SKM-1 treated with dmso at 0.1 percent for 144 hours (cell line): ENCODE results near the gene AQP2.

Experiments
- DNase-seq: peaks from one replicate; lab custom pipeline; 2025; ENCODE audit not compliant: unreplicated experiment; lab: John Stamatoyannopoulos, UW

Gene AQP2

GRCh38 chr12:49920241-49920914 is 30.2 kb upstream of the AQP2 start:
- DNase-seq, result no peak

DNA sequence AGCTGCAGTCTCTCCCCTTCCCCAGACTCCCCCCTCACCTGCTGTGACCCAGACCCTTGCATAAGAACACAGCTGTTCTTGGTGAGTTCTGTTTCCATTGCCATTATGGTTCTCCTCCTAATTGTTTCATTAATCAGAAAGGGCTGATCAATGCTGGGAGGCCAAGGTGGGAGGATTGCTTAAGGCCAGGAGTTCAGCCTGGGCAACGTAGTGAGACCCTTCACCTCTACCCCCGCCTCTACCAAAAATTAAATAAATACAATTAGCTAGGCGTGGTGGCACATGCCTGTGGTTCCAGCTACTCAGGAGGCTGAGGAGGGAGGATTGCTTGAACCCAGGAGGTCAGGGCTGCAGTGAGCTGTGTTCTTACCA is 29.6 kb upstream of the AQP2 start:
- no peak for DNase-seq

- no peak for DNase-seq
Measured at GRCh38 chr12:49921299-49921698, 29.2 kb upstream of the AQP2 start.

GRCh38 chr12:49921936-49922335 is 28.6 kb upstream of the AQP2 start:
- no peak for DNase-seq

DNA sequence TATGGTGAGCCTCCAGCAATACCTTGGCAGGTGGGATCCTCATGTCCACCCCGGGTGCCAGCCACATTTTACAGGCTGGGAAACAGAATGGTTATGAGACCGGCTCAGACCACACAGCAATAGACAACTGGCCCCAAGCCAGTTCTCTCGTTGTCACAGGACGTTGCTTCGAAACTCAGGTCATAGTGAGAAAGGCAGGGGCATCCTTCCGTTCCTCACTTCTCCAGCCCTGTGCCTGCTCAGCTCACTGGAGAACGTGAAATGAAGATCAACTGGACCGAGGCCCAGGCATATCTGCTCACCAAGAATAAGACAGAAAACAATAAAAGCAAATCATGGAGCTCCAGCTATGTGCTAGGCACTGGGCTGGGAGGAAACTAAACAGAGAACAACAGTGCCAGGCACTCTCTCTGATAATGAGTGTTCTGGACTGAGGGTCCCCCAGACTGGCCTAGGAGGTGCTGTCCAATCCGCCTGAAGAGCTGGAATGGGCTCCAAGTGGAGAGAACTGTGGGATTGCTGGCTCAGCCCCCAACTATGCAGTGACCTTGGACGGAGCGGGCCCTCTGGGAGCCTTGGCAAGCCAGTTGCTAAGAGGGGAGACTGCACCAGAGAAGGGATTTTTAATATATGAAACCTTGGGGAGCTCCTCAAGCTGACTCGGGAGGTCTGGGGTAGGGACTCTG is 28.0 kb upstream of the AQP2 start:
- no peak for DNase-seq

- no peak for DNase-seq
Measured at GRCh38 chr12:49923035-49923644, 27.4 kb upstream of the AQP2 start.

DNA sequence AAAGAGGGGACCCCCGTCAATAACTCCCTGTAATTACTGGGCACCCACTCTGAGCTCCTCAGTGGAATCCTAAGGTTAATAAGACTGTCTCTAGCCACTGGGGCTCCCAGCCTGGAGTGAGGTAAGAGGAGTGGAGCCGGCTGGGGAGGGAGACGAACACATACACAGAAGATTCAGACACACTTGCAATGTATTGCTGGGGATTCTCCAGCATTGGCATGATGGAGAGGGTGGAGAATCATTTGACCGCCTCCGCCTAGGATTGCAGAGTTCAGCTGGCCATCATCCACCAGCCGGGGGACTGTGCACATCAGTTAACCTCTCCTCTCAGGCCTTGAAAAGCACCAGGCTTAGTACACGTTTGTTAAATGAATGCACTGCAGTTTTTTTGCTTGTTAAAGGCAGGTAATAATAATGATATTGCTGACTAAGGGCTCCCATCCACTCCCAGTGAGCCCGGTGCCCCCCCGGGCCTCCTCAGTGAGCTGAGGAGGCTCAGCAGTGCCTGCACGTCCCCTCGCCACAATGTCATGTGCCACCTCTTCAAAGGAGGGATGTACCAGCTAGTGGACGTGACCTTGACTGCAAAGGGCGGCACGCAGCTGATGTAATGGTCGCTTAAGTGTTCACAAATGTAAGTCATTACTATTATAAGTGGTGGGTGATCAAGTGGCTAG is 26.5 kb upstream of the AQP2 start:
- DNase-seq, result no peak

GRCh38 chr12:49924628-49925246 is 25.8 kb upstream of the AQP2 start:
- DNase-seq, result no peak

- DNase-seq, result no peak
Measured at GRCh38 chr12:49925433-49926204, 24.9 kb upstream of the AQP2 start.

DNA sequence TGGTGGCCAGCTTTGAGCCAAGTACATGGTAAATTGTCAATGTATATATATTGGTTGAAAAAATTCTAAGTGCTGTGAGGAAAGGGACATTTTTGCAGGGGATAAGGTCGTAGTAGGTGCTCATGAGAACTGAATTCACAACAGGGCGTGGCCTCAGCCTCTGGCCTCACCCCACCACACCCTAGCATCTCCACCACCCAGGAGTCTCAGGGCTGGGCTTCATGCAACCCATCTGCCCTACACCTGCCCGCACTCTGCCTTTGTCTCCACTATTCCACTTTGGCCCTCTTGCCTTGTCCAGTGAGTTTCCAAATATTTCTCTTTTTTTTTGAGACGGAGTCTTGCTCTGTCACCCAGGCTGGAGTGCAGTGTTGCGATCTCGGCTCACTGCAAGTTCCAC is 22.1 kb upstream of the AQP2 start:
- DNase-seq, result no peak

- DNase-seq, result no peak
Measured at GRCh38 chr12:49929581-49929980, 21.0 kb upstream of the AQP2 start.

DNA sequence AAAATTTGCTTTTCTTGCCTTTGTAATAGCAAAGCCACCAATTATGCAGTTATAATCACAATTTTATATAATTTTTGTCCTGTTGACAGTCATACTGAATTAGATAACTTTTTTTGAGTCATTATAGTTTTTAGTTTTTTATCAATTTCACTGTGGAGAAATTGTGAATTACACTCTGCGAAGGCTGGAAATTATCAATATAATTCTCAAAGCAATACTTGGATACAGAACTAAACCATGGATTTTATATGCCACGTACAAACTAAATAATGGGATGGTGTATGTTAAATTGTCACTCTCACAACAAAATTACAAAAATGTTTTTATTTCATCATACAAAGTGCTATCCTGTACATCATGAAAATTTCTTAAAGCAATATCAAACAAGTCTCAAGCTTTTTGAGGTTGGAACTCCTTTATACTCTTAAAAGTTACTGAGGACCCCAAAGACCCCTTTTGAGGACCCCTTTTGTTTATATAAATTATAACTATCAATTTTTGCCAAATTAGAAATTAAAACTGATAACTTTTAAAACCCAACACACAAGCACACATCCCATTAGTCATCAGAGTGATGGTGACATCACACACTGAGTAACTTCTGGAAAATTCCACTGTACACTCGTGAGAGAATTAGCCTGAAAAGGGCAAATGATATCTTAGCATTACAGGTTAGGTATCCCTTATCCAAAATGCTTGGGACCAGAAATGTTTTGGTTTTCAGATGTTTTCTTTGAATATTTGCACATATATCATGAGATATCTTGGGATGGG is 19.8 kb upstream of the AQP2 start:
- DNase-seq, result no peak

DNA sequence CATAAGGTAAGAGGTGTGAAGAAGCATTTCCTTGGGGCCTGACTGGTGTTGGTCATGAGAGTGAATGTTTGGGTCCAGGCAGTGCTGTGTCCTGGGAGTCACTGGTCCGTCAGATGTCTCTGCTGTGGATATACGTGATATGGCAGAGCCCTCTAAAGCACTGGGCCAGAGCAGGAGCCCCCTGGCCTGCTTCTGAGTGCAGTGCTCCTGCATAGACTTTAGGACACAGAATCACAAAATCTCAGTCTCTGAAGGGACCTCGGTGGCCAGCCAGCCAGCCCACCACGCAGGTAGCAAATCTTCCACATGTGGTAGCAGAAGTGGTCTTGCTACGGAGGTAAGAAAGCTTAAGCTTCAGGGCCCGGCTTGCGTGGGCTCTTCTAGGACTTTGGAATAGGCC is 18.5 kb upstream of the AQP2 start:
- DNase-seq, result no peak

- DNase-seq, result no peak
Measured at GRCh38 chr12:49932533-49933130, 17.9 kb upstream of the AQP2 start.

DNA sequence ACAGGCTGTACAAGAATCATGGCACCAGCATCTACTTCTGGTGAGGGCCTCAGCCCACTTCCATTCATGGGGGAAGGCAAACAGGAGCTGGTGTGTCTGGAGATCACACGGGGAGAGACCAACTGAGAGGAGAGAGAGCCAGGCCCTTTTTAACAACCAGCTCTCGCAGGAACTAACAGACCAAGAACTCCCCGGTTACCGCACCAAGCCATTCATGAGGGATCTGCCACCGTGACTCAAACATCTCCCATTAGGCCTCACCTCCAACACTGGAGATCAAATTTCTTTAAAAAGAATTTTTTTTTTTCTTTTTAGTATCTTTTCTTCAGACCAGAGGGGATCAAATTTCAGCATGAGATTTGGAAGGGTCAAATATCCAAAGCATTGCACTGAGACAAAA is 16.7 kb upstream of the AQP2 start:
- DNase-seq, result no peak

DNA sequence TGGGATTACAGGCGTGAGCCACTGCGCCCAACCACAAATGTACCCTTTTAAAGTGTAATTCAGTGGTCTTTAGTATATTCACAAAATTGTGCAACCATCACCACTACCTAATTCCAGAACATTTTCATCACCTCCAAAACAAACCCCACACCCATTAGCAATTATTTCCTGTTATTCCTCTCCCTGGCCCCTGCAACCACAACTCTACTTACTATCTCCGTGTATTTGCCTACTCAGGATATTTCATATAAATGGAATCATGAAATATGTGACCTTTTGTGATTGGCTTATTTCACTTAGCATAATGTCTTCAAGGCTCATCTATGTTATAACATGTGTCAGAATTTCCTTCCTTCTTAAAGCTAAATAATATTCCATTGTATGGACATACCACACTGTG is 16.0 kb upstream of the AQP2 start:
- no peak for DNase-seq

DNA sequence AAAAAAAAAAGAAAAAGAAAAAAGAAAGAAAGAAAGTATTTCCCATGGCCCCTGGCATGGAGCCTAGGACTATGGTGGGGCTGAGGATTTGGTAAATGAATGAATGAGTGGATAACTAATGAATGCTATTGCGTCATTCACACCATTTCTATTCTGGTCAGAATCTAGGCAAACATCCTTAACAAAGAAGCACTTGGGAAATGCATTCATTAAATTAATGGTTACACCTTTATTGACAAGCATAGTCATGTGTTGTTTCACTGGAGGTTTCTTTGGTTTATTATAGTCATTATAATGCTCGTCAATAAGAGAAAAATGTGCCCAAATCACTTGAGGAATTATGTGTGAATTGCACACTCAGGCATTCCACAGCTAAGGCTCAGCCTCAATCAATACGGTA is 13.6 kb upstream of the AQP2 start:
- DNase-seq, result no peak

DNA sequence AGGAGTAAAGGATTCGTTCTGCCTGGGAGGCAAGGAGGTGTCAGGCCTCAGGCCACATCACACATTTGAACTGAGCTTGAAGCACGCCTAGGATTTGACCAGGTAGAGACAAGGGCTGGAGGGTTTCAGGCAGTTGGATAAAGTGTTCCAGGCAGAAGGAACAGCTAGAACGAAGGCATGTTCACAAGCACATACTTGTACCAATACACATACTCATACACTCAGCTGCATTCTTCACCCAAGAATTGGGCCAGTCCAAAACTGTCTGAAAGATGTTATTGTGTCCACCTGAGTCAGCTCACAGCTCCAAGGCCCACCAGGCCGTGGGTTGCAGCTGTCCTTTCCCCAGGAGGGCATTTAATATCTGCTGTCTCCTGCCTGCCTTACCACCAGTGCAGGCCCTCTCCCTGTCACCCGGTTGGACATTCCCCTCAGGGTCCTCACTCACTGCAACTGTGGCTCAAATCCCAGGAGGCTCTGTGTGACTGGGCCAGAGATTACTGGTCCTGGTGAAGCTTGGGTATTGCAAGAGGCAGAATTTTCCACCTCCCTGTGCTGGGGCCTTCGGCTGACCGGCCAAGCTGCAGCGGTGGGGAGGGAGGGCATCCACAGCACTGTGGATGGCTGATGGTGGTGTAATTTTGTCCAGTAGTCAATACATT is 12.8 kb upstream of the AQP2 start:
- no peak for DNase-seq

DNA sequence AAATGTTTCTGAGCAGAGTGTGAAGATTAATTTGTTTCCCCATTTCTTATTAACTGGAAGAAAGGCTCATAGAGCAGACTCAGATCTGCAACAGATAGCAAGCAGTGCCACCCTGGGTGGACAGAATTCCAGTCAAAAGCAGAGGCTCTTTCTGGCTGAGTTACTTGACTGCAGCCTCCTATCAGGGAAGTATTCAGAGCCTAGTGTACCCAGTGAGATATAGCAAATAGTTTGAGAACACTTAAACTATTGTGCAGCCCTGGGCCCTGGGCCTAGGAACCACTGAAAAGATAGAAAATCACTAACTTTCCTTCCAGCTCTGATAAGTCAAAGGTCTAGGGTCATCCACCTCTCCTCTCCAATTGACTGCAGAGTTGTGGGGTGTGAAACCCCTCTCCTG is 11.2 kb upstream of the AQP2 start:
- no peak for DNase-seq
